VCaP (cell line): ENCODE data around the gene SPOUT1.
"Not testable (repeated sequence)": the region's sequence is repeated elsewhere in the genome, so short reads cannot be mapped to it uniquely, and the experiment has no call there.

Experiments used
- H3K27ac ChIP-seq: fragments of 450-650 bp; 2 replicates; pipeline ENCODE4 v1.5.1; 2017
- TF ChIP-seq, protein P1 (sequence below): fragments of 450-650 bp; conservative IDR thresholded peaks from 2 replicates; pipeline ENCODE4 v1.5.1; 2017; ENCODE audit warnings: mild to moderate bottlenecking, moderate library complexity

SPOUT1 gene

DNA sequence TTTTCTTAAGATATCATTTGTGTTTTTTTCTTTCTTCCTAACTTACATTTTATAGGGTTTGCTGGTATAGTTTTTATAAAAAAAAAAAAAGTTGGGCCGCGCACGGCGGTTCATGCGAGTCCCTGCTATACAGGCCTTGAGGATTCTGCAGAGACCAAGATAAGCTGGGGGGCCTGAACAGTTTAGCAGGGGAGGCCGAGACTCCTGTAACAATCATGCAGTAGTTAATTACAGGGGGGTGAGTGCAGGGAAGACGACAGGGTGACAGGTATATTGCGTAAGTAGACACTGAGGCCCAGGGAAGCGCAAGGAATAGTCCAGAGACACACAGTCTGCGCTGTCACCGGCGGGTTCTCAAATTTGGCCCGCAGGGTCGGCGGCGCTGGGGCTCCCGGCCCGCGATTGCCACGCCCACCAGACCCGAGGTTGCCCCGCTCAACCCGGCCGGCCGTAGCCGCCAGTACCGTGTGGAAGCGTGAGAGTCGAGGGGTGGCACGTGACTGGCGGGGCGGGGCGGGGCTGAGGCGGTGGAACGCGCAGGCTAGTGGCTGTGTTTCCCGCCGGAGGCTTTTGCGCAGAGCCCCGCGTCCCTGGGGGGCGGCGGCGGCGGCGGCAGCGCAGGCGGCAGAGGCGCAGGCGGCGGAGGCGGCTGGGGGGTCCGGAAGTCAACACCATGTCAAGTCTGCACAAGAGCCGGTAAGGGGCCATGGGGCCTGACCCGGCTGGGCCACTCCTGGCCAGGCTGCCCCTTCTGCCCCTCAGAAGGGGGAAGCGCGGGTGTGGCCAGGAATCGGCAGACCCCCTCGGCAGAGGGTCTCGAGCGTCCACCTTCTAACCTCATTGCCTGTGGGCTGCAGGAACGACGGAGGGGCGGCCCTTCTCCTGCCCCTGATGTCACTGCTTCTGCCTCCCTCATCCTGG, 42.7 kb downstream of the SPOUT1 start, which contains the start of gene TBC1D13:
Gene TBC1D13, plus strand, starts transcription at position 573 of the 921 bp plus-strand sequence. Its CDS starts 101 bp downstream, at position 674.
- TF ChIP-seq, protein P1, sequence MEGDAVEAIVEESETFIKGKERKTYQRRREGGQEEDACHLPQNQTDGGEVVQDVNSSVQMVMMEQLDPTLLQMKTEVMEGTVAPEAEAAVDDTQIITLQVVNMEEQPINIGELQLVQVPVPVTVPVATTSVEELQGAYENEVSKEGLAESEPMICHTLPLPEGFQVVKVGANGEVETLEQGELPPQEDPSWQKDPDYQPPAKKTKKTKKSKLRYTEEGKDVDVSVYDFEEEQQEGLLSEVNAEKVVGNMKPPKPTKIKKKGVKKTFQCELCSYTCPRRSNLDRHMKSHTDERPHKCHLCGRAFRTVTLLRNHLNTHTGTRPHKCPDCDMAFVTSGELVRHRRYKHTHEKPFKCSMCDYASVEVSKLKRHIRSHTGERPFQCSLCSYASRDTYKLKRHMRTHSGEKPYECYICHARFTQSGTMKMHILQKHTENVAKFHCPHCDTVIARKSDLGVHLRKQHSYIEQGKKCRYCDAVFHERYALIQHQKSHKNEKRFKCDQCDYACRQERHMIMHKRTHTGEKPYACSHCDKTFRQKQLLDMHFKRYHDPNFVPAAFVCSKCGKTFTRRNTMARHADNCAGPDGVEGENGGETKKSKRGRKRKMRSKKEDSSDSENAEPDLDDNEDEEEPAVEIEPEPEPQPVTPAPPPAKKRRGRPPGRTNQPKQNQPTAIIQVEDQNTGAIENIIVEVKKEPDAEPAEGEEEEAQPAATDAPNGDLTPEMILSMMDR = no peak
- H3K27ac ChIP-seq = peak within 1 kb of the TSS; percentile 83

GRCh38 chr9:128785427-128785826, 44.2 kb downstream of the SPOUT1 start:
- TF ChIP-seq, protein P1 = no peak
- no peak overlapping the region for H3K27ac ChIP-seq

GRCh38 chr9:128782669-128783068, 46.9 kb downstream of the SPOUT1 start:
- TF ChIP-seq, protein P1 = no peak
- H3K27ac ChIP-seq = no peak overlapping the region

DNA sequence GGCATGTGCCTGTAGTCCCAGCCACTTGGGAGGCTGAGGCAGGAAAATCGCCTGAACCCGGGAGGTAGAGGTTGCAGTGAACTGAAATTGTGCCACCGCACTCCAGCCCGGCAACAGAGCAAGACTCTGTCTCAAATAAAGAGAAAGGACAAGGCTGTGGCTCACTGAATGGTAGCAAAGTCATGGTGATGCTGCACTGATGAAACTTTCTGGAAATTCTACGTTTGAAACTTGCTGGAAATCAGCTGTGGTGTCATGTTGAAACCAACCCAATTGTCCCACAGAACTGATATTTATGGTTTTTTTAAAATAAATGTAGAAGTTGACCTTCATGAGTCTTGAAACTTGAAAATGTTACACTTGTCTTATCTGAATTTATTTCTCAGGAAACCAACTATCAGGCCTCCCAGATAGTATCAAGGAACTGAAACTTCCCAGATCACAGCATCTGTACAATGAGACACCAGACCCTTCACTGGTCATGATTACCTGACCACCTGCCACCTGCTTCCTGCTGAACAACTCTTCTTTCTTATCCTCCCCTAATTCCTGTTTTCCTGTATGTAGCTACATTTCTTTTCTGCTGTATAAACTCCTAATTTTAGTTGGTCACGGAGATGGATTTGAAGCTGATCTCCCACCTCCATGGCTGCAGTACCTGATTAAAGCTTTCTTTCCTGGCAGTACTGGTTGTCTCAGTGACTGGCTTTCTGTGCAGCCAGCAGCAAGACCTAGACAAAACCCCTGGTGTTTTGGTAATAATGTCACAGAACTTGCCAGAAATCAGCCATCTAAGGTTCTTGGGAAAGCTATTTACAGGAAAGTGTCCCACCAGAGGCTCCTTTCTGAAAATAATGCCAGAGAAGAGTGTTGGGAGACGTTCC, 48.2 kb downstream of the SPOUT1 start:
- H3K27ac ChIP-seq = no peak overlapping the region
- TF ChIP-seq, protein P1 = no peak

GRCh38 chr9:128780093-128780492, 49.5 kb downstream of the SPOUT1 start:
- H3K27ac ChIP-seq = not testable (repeated sequence)

GRCh38 chr9:128774804-128775203, 54.8 kb downstream of the SPOUT1 start:
- TF ChIP-seq, protein P1 = no peak
- no peak overlapping the region for H3K27ac ChIP-seq

GRCh38 chr9:128773049-128773448, 56.5 kb downstream of the SPOUT1 start:
- TF ChIP-seq, protein P1 = no peak
- H3K27ac ChIP-seq = peak overlapping the region; percentile 96
